ENCODE measurements around the gene PTGFR.

PTGFR gene

DNA sequence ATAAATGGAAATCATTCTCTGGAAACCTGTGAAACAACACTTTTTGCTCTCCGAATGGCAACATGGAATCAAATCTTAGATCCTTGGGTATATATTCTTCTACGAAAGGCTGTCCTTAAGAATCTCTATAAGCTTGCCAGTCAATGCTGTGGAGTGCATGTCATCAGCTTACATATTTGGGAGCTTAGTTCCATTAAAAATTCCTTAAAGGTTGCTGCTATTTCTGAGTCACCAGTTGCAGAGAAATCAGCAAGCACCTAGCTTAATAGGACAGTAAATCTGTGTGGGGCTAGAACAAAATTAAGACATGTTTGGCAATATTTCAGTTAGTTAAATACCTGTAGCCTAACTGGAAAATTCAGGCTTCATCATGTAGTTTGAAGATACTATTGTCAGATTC is 45.7 kb downstream of the PTGFR start:
- H3K4me1 ChIP-seq (ENCODE audit: insufficient read depth, insufficient read length): no peaks in the 10 kb centered on the region
- no peak for TF ChIP-seq YY1 (IDR thresholded peaks at IDR 0.05; ENCODE audit: insufficient read depth, insufficient read length)
- TF ChIP-seq SUZ12 (IDR thresholded peaks at IDR 0.05; ENCODE audit: extremely low read depth, insufficient read depth, insufficient read length): no peak
- no peak for TF ChIP-seq ZNF274 (IDR thresholded peaks at IDR 0.05; ENCODE audit: low read depth, low read length)
- no peaks in the 10 kb centered on the region for H3K9me3 ChIP-seq (ENCODE audit: insufficient read depth, low read length)
- no peak overlapping the region for H3K4me3 ChIP-seq (ENCODE audit: insufficient read length, low read depth)
- DNase-seq (ENCODE audit: low read depth, low spot score): no peak
- H3K27me3 ChIP-seq (ENCODE audit: insufficient read depth, insufficient read length): no peaks in the 10 kb centered on the region
- no peaks in the 10 kb centered on the region for H3K36me3 ChIP-seq (ENCODE audit: insufficient read depth, insufficient read length, low read length)
- no peak overlapping the region for H3K9ac ChIP-seq (ENCODE audit: insufficient read length, low read depth)

- H3K9ac ChIP-seq (ENCODE audit: insufficient read length, low read depth): no peak overlapping the region
- H3K36me3 ChIP-seq (ENCODE audit: insufficient read depth, insufficient read length, low read length): no peaks in the 10 kb centered on the region
- no peak overlapping the region for H3K4me3 ChIP-seq (ENCODE audit: insufficient read length, low read depth)
- H3K9me3 ChIP-seq (ENCODE audit: insufficient read depth, low read length): no peaks in the 10 kb centered on the region
- no peaks in the 10 kb centered on the region for H3K27me3 ChIP-seq (ENCODE audit: insufficient read depth, insufficient read length)
- H3K4me1 ChIP-seq (ENCODE audit: insufficient read depth, insufficient read length): no peaks in the 10 kb centered on the region
- DNase-seq (ENCODE audit: low read depth, low spot score): no peak
- no peak for TF ChIP-seq ZNF274 (IDR thresholded peaks at IDR 0.05; ENCODE audit: low read depth, low read length)
- TF ChIP-seq SUZ12 (IDR thresholded peaks at IDR 0.05; ENCODE audit: extremely low read depth, insufficient read depth, insufficient read length): no peak
- no peak for TF ChIP-seq YY1 (IDR thresholded peaks at IDR 0.05; ENCODE audit: insufficient read depth, insufficient read length)
Observed at GRCh38 chr1:78540048-78540447, 49.3 kb downstream of the PTGFR start.

GRCh38 chr1:78541479-78541878 is 50.7 kb downstream of the PTGFR start:
- no peak for DNase-seq (ENCODE audit: low read depth, low spot score)
- Histone ChIP-seq H3K4me1 (ENCODE audit: insufficient read depth, insufficient read length) (no peaks in the 10 kb centered on the region), H3K9ac (ENCODE audit: insufficient read length, low read depth) (no peak overlapping the region), H3K4me3 (ENCODE audit: insufficient read length, low read depth) (no peak overlapping the region), H3K36me3 (ENCODE audit: insufficient read depth, insufficient read length, low read length) (no peaks in the 10 kb centered on the region), H3K9me3 (ENCODE audit: insufficient read depth, low read length) (no peaks in the 10 kb centered on the region), H3K27me3 (ENCODE audit: insufficient read depth, insufficient read length) (no peaks in the 10 kb centered on the region)
- TF ChIP-seq SUZ12 (IDR thresholded peaks at IDR 0.05; ENCODE audit: extremely low read depth, insufficient read depth, insufficient read length) (no peak), ZNF274 (IDR thresholded peaks at IDR 0.05; ENCODE audit: low read depth, low read length) (no peak), YY1 (IDR thresholded peaks at IDR 0.05; ENCODE audit: insufficient read depth, insufficient read length) (no peak)

- Histone ChIP-seq H3K9ac (ENCODE audit: insufficient read length, low read depth) (no peak overlapping the region), H3K27me3 (ENCODE audit: insufficient read depth, insufficient read length) (no peaks in the 10 kb centered on the region), H3K36me3 (ENCODE audit: insufficient read depth, insufficient read length, low read length) (no peaks in the 10 kb centered on the region), H3K4me3 (ENCODE audit: insufficient read length, low read depth) (no peak overlapping the region), H3K9me3 (ENCODE audit: insufficient read depth, low read length) (no peaks in the 10 kb centered on the region), H3K4me1 (ENCODE audit: insufficient read depth, insufficient read length) (no peaks in the 10 kb centered on the region)
- TF ChIP-seq SUZ12 (IDR thresholded peaks at IDR 0.05; ENCODE audit: extremely low read depth, insufficient read depth, insufficient read length) (no peak), YY1 (IDR thresholded peaks at IDR 0.05; ENCODE audit: insufficient read depth, insufficient read length) (no peak), ZNF274 (IDR thresholded peaks at IDR 0.05; ENCODE audit: low read depth, low read length) (no peak)
- DNase-seq (ENCODE audit: low read depth, low spot score): no peak
Observed at GRCh38 chr1:78543941-78544643, 53.3 kb downstream of the PTGFR start.

GRCh38 chr1:78547081-78547480 is 56.3 kb downstream of the PTGFR start:
- DNase-seq (ENCODE audit: low read depth, low spot score): no peak
- H3K9ac ChIP-seq (ENCODE audit: insufficient read length, low read depth): no peak overlapping the region
- TF ChIP-seq SUZ12 (IDR thresholded peaks at IDR 0.05; ENCODE audit: extremely low read depth, insufficient read depth, insufficient read length) (no peak), YY1 (IDR thresholded peaks at IDR 0.05; ENCODE audit: insufficient read depth, insufficient read length) (no peak), ZNF274 (IDR thresholded peaks at IDR 0.05; ENCODE audit: low read depth, low read length) (no peak)
- H3K9me3 ChIP-seq (ENCODE audit: insufficient read depth, low read length): no peaks in the 10 kb centered on the region
- H3K27me3 ChIP-seq (ENCODE audit: insufficient read depth, insufficient read length): no peaks in the 10 kb centered on the region
- H3K4me3 ChIP-seq (ENCODE audit: insufficient read length, low read depth): no peak overlapping the region
- H3K36me3 ChIP-seq (ENCODE audit: insufficient read depth, insufficient read length, low read length): no peaks in the 10 kb centered on the region
- H3K4me1 ChIP-seq (ENCODE audit: insufficient read depth, insufficient read length): no peaks in the 10 kb centered on the region

DNA sequence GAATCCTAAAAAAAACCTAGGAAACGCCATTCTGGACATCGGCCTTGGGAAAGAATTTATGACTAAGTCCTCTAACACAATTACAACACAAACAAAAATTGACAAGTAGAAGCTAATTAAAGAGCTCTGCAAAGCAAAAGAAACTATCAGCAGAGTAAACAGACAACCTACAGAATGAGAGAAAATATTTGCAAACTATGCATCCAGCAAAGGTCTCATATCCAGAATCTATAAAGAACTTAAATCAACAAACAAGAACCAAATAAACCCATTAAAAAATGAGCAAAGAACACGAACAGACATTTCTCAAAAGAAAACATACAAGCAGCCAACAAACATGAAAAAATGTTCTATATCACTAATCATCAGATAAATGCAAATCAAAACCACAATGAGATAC is 58.6 kb downstream of the PTGFR start:
- no peaks in the 10 kb centered on the region for H3K36me3 ChIP-seq (ENCODE audit: insufficient read depth, insufficient read length, low read length)
- H3K4me1 ChIP-seq (ENCODE audit: insufficient read depth, insufficient read length): no peaks in the 10 kb centered on the region
- no peak for DNase-seq (ENCODE audit: low read depth, low spot score)
- no peak overlapping the region for H3K9ac ChIP-seq (ENCODE audit: insufficient read length, low read depth)
- H3K4me3 ChIP-seq (ENCODE audit: insufficient read length, low read depth): no peak overlapping the region
- H3K9me3 ChIP-seq (ENCODE audit: insufficient read depth, low read length): peaks cover 6% of the 10 kb centered on the region
- H3K27me3 ChIP-seq (ENCODE audit: insufficient read depth, insufficient read length): no peaks in the 10 kb centered on the region
- TF ChIP-seq SUZ12 (IDR thresholded peaks at IDR 0.05; ENCODE audit: extremely low read depth, insufficient read depth, insufficient read length): no peak
- TF ChIP-seq ZNF274 (IDR thresholded peaks at IDR 0.05; ENCODE audit: low read depth, low read length): no peak
- no peak for TF ChIP-seq YY1 (IDR thresholded peaks at IDR 0.05; ENCODE audit: insufficient read depth, insufficient read length)

GRCh38 chr1:78549891-78550290 is 59.1 kb downstream of the PTGFR start:
- TF ChIP-seq YY1 (IDR thresholded peaks at IDR 0.05; ENCODE audit: insufficient read depth, insufficient read length) (no peak), SUZ12 (IDR thresholded peaks at IDR 0.05; ENCODE audit: extremely low read depth, insufficient read depth, insufficient read length) (no peak), ZNF274 (IDR thresholded peaks at IDR 0.05; ENCODE audit: low read depth, low read length) (no peak)
- peaks cover 11% of the 10 kb centered on the region for H3K9me3 ChIP-seq (ENCODE audit: insufficient read depth, low read length)
- H3K4me1 ChIP-seq (ENCODE audit: insufficient read depth, insufficient read length): no peaks in the 10 kb centered on the region
- no peak for DNase-seq (ENCODE audit: low read depth, low spot score)
- H3K9ac ChIP-seq (ENCODE audit: insufficient read length, low read depth): no peak overlapping the region
- no peak overlapping the region for H3K4me3 ChIP-seq (ENCODE audit: insufficient read length, low read depth)
- H3K36me3 ChIP-seq (ENCODE audit: insufficient read depth, insufficient read length, low read length): no peaks in the 10 kb centered on the region
- no peaks in the 10 kb centered on the region for H3K27me3 ChIP-seq (ENCODE audit: insufficient read depth, insufficient read length)
